HG03025 (cell line): ENCODE data around the gene ERP44.
"Not testable (repeated sequence)": the region's sequence is repeated elsewhere in the genome, so short reads cannot be mapped to it uniquely, and the experiment has no call there.

Experiments used
- ATAC-seq: cut with Tn5 transposase; IDR thresholded peaks from one replicate; pipeline ENCODE4 v1.9.1; 2021; ENCODE audit warnings: mild to moderate bottlenecking, moderate library complexity; ENCODE audit not compliant: unreplicated experiment, low FRiP score

The ERP44 gene

DNA sequence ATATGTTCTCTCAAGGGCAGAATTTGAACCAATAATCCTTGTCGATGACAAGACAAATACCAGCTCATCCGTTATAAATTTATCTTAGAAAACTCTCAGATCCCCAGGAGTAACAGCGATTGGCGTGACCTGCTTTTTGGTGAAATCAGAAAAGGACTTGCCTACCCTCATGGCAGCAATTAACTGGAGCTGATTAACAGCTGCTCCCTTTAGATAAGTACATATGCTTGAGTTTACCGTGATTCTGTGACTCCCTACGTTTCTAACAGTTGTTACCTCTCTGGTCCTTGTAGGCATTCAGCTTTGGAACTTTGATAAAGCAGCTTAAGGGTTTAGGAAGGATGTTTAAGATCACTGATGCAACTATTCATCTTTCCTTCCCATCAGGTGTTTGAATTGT, 2.8 kb upstream of the ERP44 start:
- no peak for ATAC-seq

DNA sequence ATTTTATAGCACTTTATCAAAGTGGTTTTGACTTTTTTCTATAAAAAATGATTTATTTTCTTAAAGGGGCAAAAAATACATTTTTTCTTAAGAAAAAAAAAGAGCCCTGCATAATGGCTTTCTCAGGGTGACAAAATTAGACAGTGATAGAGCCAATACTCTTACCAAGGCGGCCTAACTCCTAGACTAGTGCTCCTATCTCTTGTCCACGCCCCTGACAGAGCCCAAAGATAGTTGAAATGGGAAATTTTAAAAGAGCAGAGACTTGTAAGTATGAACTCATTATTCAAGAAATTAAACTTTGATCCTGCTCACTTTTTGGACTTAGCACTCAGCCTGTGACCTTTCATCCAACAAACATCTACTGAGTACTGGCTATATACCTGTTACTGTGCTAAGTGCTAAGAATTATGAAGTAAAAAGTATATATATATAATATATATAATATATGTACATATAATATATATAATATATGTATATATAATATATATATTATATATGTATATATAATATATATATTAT, 1.4 kb upstream of the ERP44 start:
- ATAC-seq: no peak

DNA sequence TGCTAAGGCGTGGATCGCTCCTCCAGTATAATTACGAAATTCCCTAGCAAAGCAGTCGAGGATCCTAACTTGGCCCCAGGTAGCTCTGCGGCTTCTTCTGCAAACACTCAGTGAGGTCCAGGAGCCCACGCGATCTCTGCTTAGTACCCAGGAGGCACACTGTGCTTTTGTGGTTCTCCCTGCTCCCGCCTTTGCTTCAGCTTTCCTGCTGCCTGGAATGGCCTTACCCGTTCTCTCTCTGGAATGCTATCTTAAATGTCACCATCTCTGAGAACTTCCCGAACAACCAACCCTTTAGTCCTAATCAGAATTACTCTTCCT, 882 bp upstream of the ERP44 start:
- peak; percentile 0 for ATAC-seq

GRCh38 chr9:100098046-100098886, 534 bp downstream of the ERP44 start:
- peak; percentile 13 for ATAC-seq

DNA sequence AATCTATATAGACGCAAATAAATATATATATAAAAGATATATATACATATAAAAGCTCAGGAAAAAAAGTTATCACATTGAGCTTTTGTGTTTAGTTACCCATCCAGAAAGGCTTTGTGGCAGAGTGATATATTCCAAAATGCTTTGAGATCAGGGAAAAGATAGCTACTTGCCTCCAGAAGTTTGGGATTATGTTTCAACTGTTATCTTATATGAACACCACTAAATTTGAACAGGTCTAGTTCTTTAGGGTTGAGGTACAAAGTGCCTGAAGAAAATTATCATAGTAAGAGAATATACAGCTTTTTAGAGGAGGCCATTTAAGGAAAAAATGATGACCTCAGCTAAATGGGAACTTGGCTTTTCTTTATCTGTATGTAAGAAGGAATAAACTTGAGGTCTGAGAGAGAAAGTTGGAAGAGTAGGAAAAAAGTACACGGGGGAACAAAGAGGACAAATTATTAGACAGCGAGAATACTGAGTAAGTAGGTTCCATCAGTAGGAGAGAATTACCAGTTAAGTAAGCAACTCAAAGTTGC, 2.4 kb downstream of the ERP44 start:
- ATAC-seq: no peak

- not testable (repeated sequence) for ATAC-seq
These were observed 4.4 kb downstream of the ERP44 start for GRCh38 chr9:100094411-100094810.

GRCh38 chr9:100092066-100092465, 6.7 kb downstream of the ERP44 start:
- ATAC-seq: no peak

- ATAC-seq: no peak
These were observed 7.2 kb downstream of the ERP44 start for GRCh38 chr9:100091650-100092049.

DNA sequence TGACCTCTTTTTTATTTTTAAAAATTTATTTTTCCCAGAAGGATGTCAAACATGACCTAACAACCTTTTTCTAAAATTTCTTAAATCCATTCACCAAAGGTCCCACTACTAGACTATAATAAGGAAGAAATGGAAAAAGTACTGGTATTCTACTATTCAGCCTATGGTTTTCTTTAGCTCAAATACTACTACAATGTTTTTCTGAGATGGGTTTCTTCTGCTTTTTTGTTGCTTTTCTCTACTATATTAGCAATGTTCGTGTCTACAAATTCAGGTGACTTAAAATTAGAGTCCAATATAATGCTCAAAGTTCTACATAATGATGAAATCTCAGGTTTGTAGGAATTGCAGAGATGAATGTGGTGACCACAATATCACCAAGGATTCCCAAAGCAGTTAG, 7.9 kb downstream of the ERP44 start:
- no peak for ATAC-seq

DNA sequence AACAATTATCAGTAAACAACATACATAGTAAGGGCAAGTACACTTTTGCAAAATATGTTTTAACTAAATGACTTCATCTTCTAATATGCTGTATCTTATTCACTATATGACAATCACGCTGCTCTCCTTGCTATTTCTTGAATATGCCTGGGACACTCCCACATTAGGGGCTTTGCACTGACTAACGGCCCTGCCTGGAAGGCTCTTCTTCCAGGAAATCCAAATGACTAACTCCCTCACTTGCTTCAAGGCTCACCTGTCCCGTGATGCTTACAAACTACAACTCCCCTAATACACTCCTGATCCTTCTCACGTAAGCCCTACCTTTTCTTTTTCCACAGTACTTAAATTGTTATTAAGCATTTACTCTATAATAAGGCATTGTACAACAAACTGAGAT, 10.6 kb downstream of the ERP44 start:
- no peak for ATAC-seq

- ATAC-seq: no peak
These were observed 11.6 kb downstream of the ERP44 start for GRCh38 chr9:100087218-100087617.

DNA sequence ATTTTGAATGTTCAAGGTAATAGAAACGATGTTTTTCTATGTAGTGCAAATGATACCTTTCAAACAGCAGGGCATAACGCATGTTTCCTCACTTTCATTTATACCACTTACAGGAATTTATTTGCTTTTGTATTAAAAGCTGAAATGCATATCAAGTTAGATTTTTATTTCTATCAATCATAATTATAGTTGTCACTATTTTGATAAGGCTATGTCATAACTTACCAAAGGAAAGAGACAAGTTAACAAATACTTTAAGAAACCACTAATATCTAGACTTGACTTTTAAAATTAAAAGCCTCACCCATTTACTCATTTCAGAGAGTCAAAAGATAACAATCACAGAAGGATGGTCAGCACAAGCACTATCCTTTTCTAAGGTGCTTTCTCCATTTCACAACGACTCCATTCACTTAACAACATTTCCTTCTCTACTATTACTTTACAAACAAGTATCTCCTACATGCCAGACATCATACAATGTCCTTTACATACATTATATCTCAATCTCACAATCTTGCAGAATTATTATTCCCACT, 12.6 kb downstream of the ERP44 start:
- no peak for ATAC-seq

GRCh38 chr9:100084734-100085133, 14.1 kb downstream of the ERP44 start:
- peak; percentile 68 for ATAC-seq

DNA sequence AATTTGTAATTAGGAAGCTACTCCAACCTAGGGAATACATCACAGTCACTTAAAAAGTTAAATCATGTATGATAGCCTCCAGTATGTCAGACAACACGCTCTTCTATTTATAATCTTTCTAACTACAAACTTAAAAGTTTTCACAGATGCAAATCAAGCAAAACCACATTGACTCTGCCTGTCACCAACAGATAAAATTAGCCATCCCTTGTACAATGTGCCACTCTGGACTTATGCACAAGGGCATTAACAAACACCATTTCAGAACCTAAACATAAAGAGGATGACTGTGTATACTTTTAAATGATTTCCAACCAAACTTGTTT, 14.7 kb downstream of the ERP44 start:
- peak; percentile 67 for ATAC-seq

DNA sequence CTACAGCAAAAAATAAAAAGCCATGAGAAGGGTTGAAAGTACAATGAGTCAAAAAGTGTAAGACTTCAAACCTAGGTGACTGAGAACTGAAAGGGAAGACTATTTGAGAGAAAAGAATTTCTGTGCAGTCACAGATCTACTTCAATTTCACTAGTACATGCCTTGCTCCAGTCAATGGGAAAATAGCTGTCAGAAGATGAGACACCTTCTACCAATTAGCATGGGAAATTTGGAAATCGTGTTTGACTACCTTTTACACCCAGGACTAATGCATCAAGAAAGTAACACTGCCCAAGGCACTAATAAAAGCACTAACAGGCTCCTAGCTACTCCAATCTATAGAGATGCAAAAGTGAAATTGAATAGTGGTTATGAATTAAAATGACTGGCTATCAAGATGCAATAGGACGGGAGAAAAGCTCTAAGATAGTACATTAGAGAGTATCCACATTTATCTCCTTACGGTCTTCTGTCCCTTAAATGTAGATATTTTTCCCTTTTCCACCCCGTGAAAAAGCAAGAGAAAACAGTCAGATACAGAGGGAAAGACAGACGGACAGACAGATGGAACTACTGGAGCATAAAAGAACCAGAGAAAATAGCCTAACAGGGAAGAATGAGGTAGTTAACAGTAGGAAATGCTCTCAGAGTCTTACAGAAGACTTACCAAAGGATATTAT, 15.2 kb downstream of the ERP44 start:
- peak; percentile 37 for ATAC-seq

DNA sequence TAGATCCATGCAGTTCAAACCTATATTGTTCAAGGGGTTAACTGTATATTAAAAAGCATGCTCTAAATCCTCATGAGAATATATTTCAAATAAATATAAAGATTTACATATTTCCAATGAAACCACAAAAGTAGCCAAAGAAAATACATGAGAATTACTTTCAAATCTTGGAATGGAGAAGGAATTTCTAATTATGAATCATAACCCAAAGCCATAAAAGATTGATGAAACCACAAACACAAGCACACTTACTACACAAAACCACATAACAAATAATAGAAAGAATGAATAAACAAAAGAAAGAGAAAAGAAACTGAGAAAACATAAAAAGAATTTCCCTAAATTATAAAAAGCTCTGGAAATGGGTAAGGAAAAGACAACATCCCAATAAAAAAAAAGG, 16.0 kb downstream of the ERP44 start:
- no peak for ATAC-seq

GRCh38 chr9:100076256-100076655, 22.5 kb downstream of the ERP44 start:
- not testable (repeated sequence) for ATAC-seq

- ATAC-seq: no peak
These were observed 23.8 kb downstream of the ERP44 start for GRCh38 chr9:100074989-100075388.

- ATAC-seq: no peak
These were observed 24.7 kb downstream of the ERP44 start for GRCh38 chr9:100074093-100074492.

DNA sequence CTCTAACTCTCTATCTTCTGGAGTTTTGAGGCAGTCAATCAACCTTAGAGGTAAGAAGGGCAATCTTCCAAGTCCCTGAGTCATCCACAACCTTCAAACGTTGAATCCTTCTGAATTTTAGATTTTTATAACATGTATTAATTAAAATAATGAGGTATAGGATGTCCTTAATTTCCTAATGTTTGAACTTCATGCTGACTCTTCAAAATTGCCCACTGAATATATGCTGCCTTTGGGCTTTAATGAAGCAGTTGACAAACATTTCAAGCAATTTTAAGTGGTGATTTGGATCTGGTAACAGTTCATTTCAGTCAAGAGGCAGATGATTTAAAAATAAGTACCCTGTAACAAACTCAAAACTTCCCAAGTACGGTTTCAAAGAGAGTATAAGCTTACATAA, 26.0 kb downstream of the ERP44 start:
- no peak for ATAC-seq

DNA sequence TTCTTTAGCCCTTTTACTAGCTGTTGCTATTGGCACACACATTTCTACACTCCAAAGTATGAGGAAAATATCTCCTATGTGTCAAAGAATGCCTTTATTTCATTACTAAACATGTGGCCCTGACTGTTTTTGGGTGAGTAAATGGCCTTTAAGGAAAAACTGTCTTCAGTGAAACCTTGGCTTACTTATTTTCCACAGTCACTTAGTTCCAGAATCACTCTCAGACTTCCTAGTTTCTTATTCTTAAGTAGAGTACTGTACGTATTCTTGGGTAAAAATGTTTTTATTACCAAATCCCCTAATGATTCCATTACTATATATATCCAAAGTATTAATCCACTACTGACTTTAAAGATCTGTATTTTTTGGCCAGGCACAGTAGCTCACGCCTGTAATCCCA, 27.5 kb downstream of the ERP44 start:
- ATAC-seq: no peak
